HepG2 (cell line): Measurements from ENCODE around the gene TMEM187. TPM values are rescaled to one million over a fixed set of nuclear protein-coding genes. Genes with fewer than 3 reads are reported as not detected.

Source experiments
- ATAC-seq: fragments of 200-7000 bp; cut with Tn5 transposase; 3 replicates; pipeline ENCODE4 v1.9.1; 2020; ENCODE audit warnings: mild to moderate bottlenecking, moderate library complexity
- BruUV-seq: library from RNA; stranded (reverse); fragments of 400-500 nt; replicated peaks from 2 replicates; lab custom pipeline; 2021; lab: Mats Ljungman, UMichigan
- CTCF ChIA-PET: fragments of 300-600 bp; formaldehyde crosslinking; extraction: SDS; loops from one replicate; lab custom pipeline; 2021; ENCODE audit warnings: low total read pairs, inconsistent platforms, low intra/inter-chr PET ratio; lab: Yijun Ruan, JAX
- POLR2A ChIA-PET: fragments of 350-600 bp; sonication (Branson Sonifier 250); formaldehyde crosslinking; loops from one replicate; lab custom pipeline; 2020; ENCODE audit warnings: antibody characterized with exemption, inconsistent platforms; lab: Yijun Ruan, JAX
- DNase-seq: peaks from one replicate; pipeline ENCODE4 v3.0.0-alpha.2; 2015; ENCODE audit warnings: low spot score
- FAIRE-seq: peaks from 3 replicates; lab custom pipeline; 2011; peaks lifted over from hg19 to GRCh38; lab: Jason Lieb, UNC
- H2AFZ ChIP-seq: one replicate; pipeline ENCODE4 v1.6.1; 2011; ENCODE audit warnings: low read length, inconsistent platforms
- H3K27ac ChIP-seq: fragments of 300-600 bp; 3 replicates; pipeline ENCODE4 v1.8.0; 2011; ENCODE audit warnings: mixed run types, mild to moderate bottlenecking, mixed read lengths, low read length, inconsistent platforms; ENCODE audit not compliant: insufficient read depth; ENCODE audit errors: extremely low read length
- H3K27me3 ChIP-seq, 2 experiments: fragments of 200-600 bp in 1 of 2; 2 replicates in 1 of 2; 3 replicates in 1 of 2; pipeline versions ENCODE4 v1.6.0 to v1.8.0; 2011; ENCODE audit warnings: low read length in 2 of 2, mild to moderate bottlenecking in 2 of 2, moderate library complexity in 2 of 2, inconsistent platforms in 1 of 2; ENCODE audit not compliant: insufficient read depth in 2 of 2, control insufficient read depth in 1 of 2
- H3K36me3 ChIP-seq, 2 experiments: fragments of 200-600 bp in 1 of 2; replicated peaks in 1 of 2; 2 replicates in 1 of 2; 3 replicates in 1 of 2; pipeline versions ENCODE4 v1.5.1 to v1.8.0; 2011; ENCODE audit warnings: low read length in 2 of 2, inconsistent platforms in 1 of 2; ENCODE audit not compliant: insufficient read depth in 2 of 2, control insufficient read depth in 1 of 2
- H3K4me1 ChIP-seq: 2 replicates; pipeline ENCODE4 v1.5.1; 2012; ENCODE audit warnings: low read length, inconsistent platforms; ENCODE audit not compliant: insufficient read depth
- H3K4me2 ChIP-seq: 2 replicates; pipeline ENCODE4 v1.6.0; 2011; ENCODE audit warnings: low read depth, low read length, inconsistent platforms
- H3K4me3 ChIP-seq, 3 experiments: fragments of 200-600 bp in 1 of 3; sonication (generic), shearing (Covaris generic) in 1 of 3; replicated peaks in 1 of 3; 2 replicates each; pipeline ENCODE4 v1.5.1; 2011 to 2016; ENCODE audit warnings: low read length in 3 of 3, inconsistent platforms in 2 of 3, low read depth in 2 of 3, mild to moderate bottlenecking in 2 of 3, control low read depth in 1 of 3, mixed read lengths in 1 of 3; ENCODE audit not compliant: insufficient read depth in 1 of 3
- H3K79me2 ChIP-seq: one replicate; pipeline ENCODE4 v1.6.1; 2011; ENCODE audit warnings: low read length, inconsistent platforms; ENCODE audit not compliant: insufficient read depth
- H3K9ac ChIP-seq: 2 replicates; pipeline ENCODE4 v1.6.0; 2011; ENCODE audit warnings: mild to moderate bottlenecking, low read depth, low read length, inconsistent platforms; ENCODE audit not compliant: insufficient read depth
- H3K9me3 ChIP-seq: 2 replicates; pipeline ENCODE4 v1.5.1; 2012; ENCODE audit warnings: mild to moderate bottlenecking, low read length
- H4K20me1 ChIP-seq: 2 replicates; pipeline ENCODE4 v1.6.0; 2011; ENCODE audit warnings: inconsistent platforms, mild to moderate bottlenecking, low read length, moderate library complexity; ENCODE audit not compliant: insufficient read depth
- ARNT2 ChIP-seq: sonication (generic); formaldehyde crosslinking; IDR thresholded peaks from 2 replicates; pipeline ENCODE4 v1.8.0; 2022; ENCODE audit warnings: mild to moderate bottlenecking, low read depth, missing genetic modification reagents, moderate library complexity
- E2F5 ChIP-seq: sonication (generic); formaldehyde crosslinking; conservative IDR thresholded peaks from 2 replicates; pipeline ENCODE4 v1.4.0; 2020; ENCODE audit warnings: missing genetic modification reagents
- HIVEP1 ChIP-seq: sonication (generic); formaldehyde crosslinking; IDR thresholded peaks from 2 replicates; pipeline ENCODE4 v1.4.0; 2020; ENCODE audit warnings: mild to moderate bottlenecking, missing genetic modification reagents
- KLF13 ChIP-seq: sonication (generic); formaldehyde crosslinking; IDR thresholded peaks from 2 replicates; pipeline ENCODE4 v1.4.0; 2020; ENCODE audit warnings: mild to moderate bottlenecking, missing genetic modification reagents
- POLR2AphosphoS2 ChIP-seq: IDR thresholded peaks from 2 replicates; pipeline ENCODE4 v1.6.1; 2011; ENCODE audit warnings: low read depth, low read length, improper control_type of control experiment
- RXRA ChIP-seq: sonication (generic); formaldehyde crosslinking; IDR thresholded peaks from 2 replicates; pipeline ENCODE4 v1.5.1; 2020; ENCODE audit warnings: missing genetic modification reagents
- USF2 ChIP-seq, 2 experiments: sonication (generic) in 1 of 2; formaldehyde crosslinking in 1 of 2; IDR thresholded peaks; 2 replicates each; pipeline versions ENCODE4 v1.5.1 to v1.6.1; 2011 to 2020; ENCODE audit warnings: borderline replicate concordance in 1 of 2, low read depth in 1 of 2, low read length in 1 of 2, mild to moderate bottlenecking in 1 of 2, missing genetic modification reagents in 1 of 2, moderate library complexity in 1 of 2
- ZNF224 ChIP-seq: sonication (generic); formaldehyde crosslinking; IDR thresholded peaks from 2 replicates; pipeline ENCODE4 v1.5.0; 2020; ENCODE audit warnings: mild to moderate bottlenecking, missing genetic modification reagents
- ZNF3 ChIP-seq: IDR thresholded peaks from 2 replicates; pipeline ENCODE4 v1.7.0; 2017; ENCODE audit warnings: inconsistent platforms
- ZNF343 ChIP-seq: sonication (generic); formaldehyde crosslinking; IDR thresholded peaks from 2 replicates; pipeline ENCODE4 v1.4.0; 2020; ENCODE audit warnings: mild to moderate bottlenecking, missing genetic modification reagents
- ZNF746 ChIP-seq: sonication (generic); formaldehyde crosslinking; IDR thresholded peaks from 2 replicates; pipeline ENCODE4 v1.8.0; 2022; ENCODE audit warnings: mild to moderate bottlenecking, missing genetic modification reagents
- WGBS: methylation state at CpG from one replicate; pipeline ENCODE4 v1.1.6; 2017; ENCODE audit warnings: low lambda C conversion rate; 5-methylcytosine and 5-hydroxymethylcytosine counted together
- in situ Hi-C: cut with HindIII; loops from 2 replicates; pipeline ENCODE4 v1.10.0; 2017; ENCODE audit warnings: low pct_unique_long_range_greater_than_20kb; ENCODE audit not compliant: extremely low pct_ligation_motif_present
- intact Hi-C: fragments of 100-400 bp; cut with micrococcal nuclease; formaldehyde crosslinking; loops from one replicate; pipeline ENCODE4 v1.10.0; 2022; ENCODE audit not compliant: unreplicated experiment
- polyA plus RNA-seq, 8 experiments: library from polyadenylated mRNA; depleted of rRNA in 3 of 8; stranded (reverse) in 7 of 8; unstranded in 1 of 8; fragments of >200 nt; fragmentation: Illumina TruSeq in 4 of 8; extraction: Trizol in 4 of 8; gene quantifications; 2 replicates each; pipeline versions ENCODE4 v1.2.1 to v1.2.3, GENCODE V29; 2011 to 2016; ENCODE audit warnings: low read depth in 4 of 8, missing spikeins in 1 of 8, mixed read lengths in 1 of 8; ENCODE audit not compliant: insufficient read depth in 1 of 8
- total RNA-seq, 5 experiments: library from RNA; depleted of rRNA; stranded (reverse); fragments of >200 nt; fragmentation: Illumina TruSeq; extraction: Trizol; gene quantifications; 2 replicates each; pipeline ENCODE4 v1.2.3, GENCODE V29; 2016; ENCODE audit warnings: low read depth in 1 of 5
- TF ChIP-seq, protein P1 (sequence below): sonication (generic); formaldehyde crosslinking; IDR thresholded peaks from 2 replicates; pipeline ENCODE4 v1.5.1; 2020; ENCODE audit warnings: mild to moderate bottlenecking, missing genetic modification reagents, borderline replicate concordance

TMEM187 gene
- total and polyA plus RNA-seq, 2 of the 13 experiments (the other 11 are each of a cell fraction or from before 2014, with no cell fraction given): 2.2 to 6.2 TPM

DNA sequence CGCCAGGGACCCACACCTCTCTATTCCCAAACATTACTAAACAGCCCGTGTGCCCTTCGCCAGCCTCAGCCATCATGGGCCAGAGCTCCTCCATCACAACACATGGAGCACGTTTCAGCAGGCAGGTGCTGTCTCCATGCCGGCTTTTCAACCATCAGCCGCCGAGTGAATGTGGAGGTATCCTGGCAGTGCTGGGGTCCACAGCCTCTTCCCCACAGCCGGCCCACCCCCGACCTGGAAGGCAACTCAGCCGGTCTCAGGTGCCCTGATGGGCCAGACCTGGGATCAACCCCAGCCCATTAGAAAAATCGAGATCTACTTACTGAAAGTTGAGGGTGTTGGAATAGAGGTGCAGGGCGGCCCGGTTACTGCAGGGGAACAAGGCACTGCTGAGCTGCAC is 40.8 kb upstream of the TMEM187 start:
- CTCF ChIA-PET: no interaction called here
- no peak overlapping the region for H3K27ac ChIP-seq

More for the DNA sequence above, 40.8 kb upstream of the TMEM187 start:
- H3K27me3 ChIP-seq: no peaks in the 10 kb centered on the region
- peaks cover 1 to 8% of the 10 kb centered on the region in 2 experiments; a peak in 1 of 5 replicates for H3K36me3 ChIP-seq
- POLR2A ChIA-PET: no interaction called here
- DNase-seq (no peak), FAIRE-seq (no peak), ATAC-seq (no peak)
- H4K20me1 ChIP-seq: no peaks in the 10 kb centered on the region
- H3K4me1 ChIP-seq: peaks cover 24% of the 10 kb centered on the region
- H3K9ac ChIP-seq: no peak overlapping the region
- H3K4me2 ChIP-seq: no peak overlapping the region
- BruUV-seq: no TSS peak
- H3K4me3 ChIP-seq: no peak overlapping the region
- H3K79me2 ChIP-seq: peaks cover 9% of the 10 kb centered on the region
- H2AFZ ChIP-seq: no peak overlapping the region
- 100% methylated on average over 3 of the region's 13 CpGs for WGBS
- TF ChIP-seq ZNF343 (no peak), ZNF224 (CRISPR knock-in tag) (no peak), E2F5 (no peak), RXRA (CRISPR knock-in tag) (no peak), ZNF746 (CRISPR knock-in tag) (no peak), POLR2AphosphoS2 (no peak), ZNF3 (CRISPR knock-in tag) (no peak), ARNT2 (CRISPR knock-in tag) (no peak), HIVEP1 (no peak), KLF13 (CRISPR knock-in tag) (no peak), USF2 (IDR thresholded peaks at IDR 0.05; ENCODE audit: low read depth, low read length) (no peak), USF2 (CRISPR knock-in tag; IDR thresholded peaks at IDR 0.05; ENCODE audit: borderline replicate concordance) (no peak)
- TF ChIP-seq, protein P1, sequence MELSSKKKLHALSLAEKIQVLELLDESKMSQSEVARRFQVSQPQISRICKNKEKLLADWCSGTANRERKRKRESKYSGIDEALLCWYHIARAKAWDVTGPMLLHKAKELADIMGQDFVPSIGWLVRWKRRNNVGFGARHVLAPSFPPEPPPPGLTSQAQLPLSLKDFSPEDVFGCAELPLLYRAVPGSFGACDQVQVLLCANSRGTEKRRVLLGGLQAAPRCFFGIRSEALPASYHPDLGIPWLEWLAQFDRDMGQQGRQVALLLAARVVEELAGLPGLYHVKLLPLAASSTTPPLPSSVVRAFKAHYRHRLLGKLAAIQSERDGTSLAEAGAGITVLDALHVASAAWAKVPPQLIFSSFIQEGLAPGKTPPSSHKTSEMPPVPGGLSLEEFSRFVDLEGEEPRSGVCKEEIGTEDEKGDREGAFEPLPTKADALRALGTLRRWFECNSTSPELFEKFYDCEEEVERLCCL: no peak
- H3K9me3 ChIP-seq: no peaks in the 10 kb centered on the region
- in situ Hi-C loops (no loop called here), intact Hi-C loops (no loop called here)
